ENCODE results near the gene SLC52A1.
"Not testable (repeated sequence)": the region's sequence is repeated elsewhere in the genome, so short reads cannot be mapped to it uniquely, and the experiment has no call there.

SLC52A1 gene

DNA sequence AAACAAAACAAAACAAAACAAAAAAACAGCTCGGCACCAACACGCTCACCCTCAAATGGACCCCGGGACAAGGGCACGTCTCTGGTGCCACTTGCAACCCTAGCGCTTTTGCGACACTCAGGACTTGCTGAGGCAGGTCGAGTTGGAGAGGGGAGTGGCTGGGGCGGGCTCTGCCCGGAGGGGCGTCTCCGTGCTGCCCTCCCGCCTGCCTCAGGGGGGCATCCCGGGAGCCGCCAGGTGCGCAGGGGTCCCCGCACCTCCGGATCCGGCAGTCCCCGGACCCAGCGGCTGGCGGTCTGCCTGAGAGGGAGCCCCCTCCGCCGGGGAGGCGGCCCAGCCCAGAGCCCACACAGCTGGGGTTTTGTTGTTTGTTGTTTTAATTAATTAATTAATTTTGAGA, at the start of gene SLC52A1:
Gene SLC52A1 (minus strand): TSS at position 112 of the 400 bp plus-strand sequence. CDS start 820 bp downstream, outside the sequence.
- DNase-seq = peak in 2 of 3 experiments; percentile 18 to 31

- no peak for DNase-seq
Observed at GRCh38 chr17:5080591-5080990, 45.4 kb upstream of the SLC52A1 start.

DNA sequence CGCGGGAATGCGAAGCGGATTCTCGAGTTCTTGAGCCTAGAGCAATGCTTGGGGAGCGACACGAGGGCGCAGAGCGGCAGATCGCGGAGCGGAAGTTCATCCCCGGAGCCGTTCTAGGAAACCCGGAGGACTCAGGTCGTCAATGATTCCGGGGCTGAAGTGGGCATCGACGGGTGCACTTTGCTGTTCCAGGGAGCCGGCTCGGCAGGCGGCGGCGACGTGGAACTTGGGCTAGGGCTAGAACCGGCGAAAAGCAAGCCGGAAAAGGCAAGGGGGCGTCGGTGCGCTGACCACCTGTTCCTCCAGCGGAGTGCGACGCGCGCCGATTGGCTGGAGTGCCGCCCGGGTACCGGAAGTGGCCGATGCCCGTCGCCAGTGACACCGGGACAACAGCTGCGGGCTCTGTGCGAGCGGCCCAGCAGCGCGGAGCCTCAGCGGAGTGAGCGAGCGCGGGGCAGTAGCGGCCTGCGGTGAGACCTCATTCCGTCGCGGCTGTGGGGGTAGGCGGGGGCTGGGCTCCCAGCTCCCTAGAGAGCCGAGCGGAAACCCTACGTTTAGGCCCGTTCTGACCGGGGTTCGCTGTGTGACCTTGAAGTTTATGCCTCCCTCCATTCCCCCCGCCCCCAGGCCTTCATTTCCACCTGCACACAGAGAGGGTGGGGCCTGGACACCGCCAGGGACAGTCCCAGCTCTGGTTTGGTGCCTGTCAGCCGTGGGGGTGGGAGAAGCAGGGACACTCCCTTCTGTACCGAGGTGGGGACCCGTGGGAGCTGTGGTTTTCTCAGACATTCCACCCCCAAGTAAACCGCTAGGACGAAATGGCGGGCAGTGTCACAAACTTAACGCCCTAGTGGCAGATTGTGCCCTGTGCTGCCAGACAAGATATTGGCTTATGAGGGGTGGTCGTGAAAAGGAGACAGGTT, 43.1 kb upstream of the SLC52A1 start, which contains the start of gene ZFP3:
Gene ZFP3 (plus strand): TSS at position 362 of the 923 bp plus-strand sequence. CDS start 13,038 bp downstream, outside the sequence.
- DNase-seq = peak; percentile 76 to 93 (median 90)

DNA sequence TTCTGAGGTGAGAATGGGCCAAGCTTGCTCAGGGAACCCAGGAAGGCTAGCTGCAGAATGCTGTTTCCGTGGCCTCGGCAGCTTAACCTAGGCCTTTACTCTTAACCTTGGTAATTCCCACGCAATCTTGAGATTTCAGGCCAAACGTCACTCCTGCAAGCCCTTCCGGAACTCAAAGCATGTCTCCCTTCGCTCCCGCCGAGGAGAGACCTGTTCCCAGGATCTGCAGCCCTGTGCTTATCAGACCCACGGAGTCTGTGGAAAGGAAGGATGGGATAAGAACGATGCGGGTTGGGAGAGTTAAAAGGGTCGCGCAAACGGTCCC, 42.5 kb upstream of the SLC52A1 start:
- no peak for DNase-seq

DNA sequence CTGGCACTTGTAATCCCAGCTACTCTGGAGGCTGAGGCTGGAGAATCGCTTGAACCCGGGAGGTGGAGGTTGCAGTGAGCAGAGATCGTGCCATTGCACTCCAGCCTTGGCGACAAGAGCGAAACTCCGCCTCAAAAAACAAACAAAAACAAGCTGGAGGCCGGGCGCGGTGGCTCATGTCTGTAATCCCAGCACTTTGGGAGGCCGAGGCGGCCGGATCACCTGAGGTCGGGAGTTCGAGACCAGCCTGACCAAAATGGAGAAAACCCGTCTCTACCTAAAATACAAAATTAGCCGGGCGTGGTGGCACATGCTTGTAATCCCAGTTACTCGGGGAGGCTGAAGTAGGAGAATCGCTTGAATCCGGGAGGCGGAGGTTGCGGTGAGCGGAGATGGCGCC, 42.0 kb upstream of the SLC52A1 start:
- not testable (repeated sequence) for DNase-seq

- DNase-seq = not testable (repeated sequence)
Observed at GRCh38 chr17:5075472-5075871, 40.2 kb upstream of the SLC52A1 start.

DNA sequence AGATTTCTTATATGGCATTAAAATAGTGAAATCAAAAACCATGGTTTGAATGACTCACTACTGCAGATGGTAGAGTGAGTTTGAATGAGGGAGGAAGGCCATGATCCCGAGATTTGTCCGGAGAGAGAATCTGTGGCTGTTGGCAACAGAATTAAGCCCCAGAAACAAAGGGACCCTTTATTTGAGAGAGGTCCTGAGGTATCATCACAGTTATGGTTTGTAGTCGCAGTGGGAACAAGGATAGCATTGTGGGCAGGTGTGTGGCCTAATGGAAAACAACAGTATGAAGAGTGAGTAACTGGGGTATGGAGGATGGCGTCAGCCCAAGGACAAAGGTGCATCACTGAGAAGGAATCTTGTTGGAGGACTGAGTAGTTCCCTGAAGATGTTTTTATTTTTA, 34.5 kb upstream of the SLC52A1 start:
- DNase-seq = no peak

DNA sequence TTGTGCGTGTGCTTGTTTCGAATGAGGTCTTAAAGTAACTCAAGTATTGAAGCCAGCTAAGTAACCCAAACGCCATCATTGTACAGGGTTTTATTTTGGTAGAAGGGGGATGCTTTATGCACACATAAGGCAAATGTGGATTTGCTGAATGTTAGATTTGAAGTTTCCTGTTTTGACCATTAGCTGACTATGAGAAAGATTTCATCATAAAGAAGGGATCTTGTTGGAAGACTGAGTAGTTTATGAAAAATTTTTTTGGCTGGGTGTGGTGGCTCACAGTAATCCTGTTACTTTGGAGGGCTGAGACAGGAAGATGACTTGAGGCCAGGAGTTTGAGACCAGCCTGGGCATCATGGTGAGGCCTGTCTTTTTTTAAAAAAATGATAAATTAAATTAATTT, 33.0 kb upstream of the SLC52A1 start:
- no peak for DNase-seq

DNA sequence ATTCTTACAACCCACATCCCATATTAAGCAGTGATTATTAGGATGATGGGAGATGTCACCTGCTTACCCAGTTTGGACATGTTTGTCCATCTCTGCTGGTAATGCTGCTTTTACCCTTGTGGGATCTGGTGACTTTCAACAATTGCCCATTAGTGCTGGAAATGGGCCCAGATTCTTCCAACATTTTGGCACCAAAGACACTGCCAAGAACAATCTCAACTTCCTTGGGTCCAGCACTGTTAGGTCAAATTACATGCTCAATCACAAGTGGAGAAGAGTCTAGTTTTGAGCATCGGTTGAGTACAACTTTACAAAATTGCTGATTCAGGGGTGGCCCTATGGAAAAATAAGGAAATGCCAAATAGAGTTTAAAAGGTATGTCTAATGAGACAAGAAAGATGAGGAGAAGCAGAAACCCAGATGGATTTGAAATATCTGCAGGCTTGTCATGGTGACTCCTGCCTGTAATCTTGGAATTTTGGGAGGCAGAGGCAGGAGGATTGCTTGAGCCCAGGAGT, 30.1 kb upstream of the SLC52A1 start:
- no peak for DNase-seq

DNA sequence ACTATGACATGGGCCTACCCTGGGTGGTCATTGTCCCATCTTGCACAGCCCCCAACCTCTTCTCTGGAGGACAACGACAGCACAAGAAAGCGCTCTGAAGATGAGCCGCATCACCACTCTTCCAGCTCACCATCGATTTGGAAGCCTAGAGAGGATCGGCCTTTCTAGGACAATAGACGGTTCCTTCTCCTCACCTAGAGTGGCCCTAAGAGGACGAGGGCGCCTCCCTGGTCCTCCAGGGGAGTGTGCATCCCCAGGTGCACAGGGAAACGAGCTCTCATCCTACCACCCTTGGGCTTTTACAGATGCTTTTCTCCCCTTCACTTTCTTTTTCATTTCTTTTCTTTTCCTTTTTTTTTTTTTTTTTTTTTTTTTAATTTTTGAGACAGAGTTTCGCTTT, 20.3 kb upstream of the SLC52A1 start:
- DNase-seq = no peak

- DNase-seq = no peak
Observed at GRCh38 chr17:5050278-5050677, 15.1 kb upstream of the SLC52A1 start.

GRCh38 chr17:5049314-5049841, 14.2 kb upstream of the SLC52A1 start:
- no peak for DNase-seq

GRCh38 chr17:5047446-5047845, 12.2 kb upstream of the SLC52A1 start:
- no peak for DNase-seq

DNA sequence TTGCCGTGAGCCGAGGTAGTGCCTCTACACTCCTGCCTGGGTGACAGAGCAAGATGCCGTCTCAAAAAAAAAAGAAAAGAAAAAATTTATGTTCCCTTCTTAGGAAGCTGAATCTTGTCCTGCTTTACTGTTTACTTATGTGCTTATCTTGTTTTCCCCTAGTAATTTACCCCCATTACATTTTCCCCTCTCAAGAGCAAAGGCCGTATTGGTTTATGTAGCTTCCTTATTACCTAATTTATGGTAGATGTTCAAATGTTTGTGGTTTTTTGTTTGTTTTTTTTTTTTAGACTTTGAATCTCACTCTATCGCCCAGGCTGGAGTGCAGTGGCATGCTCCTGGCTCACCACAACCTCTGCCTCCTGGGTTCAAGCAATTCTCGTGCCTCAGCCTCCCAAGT, 10.3 kb upstream of the SLC52A1 start:
- no peak for DNase-seq

DNA sequence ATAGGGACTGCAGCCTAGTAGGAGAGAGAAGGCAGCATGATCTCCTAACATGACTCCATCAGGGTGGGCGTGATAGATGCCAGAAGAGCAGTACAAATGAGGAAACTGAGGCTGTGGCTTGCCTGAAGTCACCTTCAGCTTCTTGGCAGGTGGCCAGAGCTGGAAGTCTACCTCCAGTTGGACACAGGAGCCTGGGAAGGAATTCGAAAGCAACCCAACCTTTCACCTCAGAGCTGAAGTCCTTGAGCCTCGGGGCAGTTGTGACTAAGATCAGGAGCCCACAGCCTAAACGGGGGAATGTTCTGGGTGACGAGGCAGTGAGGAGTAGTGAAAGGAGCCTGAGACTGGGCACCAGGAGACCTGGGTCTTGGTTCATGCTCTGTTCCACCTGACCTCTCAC, 9.4 kb upstream of the SLC52A1 start:
- DNase-seq = no peak

DNA sequence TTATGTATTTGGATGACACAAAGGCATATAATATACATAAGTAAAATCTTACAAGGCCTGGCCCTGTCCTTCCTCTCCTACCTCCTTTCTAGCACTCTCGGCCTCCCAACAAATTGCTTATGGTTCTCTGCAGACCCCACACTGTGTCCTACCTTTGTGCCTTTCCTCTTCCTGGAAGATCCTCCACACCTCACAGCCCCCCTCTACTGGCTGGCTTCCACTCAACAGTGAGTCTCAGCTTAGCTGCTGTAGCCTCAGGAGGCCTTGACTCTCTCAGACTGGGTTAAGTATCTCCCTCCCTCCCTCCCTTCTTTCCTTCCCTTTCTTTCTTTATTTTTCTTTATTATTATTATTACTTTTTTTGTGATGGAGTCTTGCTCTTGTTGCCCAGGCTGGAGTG, 8.3 kb upstream of the SLC52A1 start:
- no peak for DNase-seq

GRCh38 chr17:5042157-5043022, 7.2 kb upstream of the SLC52A1 start:
- no peak for DNase-seq

DNA sequence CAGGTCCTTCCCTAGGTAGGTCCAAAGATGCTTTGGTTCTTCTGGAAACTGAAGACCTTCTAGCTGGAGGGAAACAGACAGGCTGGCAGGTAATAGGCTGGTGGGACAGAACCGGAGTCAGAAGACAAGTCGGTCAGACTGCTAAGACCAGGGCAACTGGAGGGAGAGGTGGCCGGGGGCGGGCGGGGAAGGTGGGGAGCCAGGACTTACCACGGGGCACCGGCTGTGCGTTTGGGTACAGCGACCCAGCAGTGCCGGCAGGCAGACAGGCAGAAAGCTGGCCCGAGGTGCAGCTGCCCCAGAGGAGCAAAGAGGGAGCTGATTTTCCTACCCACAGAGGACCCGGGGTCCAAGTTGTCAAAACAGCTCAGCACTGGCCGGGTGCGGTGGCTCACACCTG, 575 bp downstream of the SLC52A1 start:
- no peak for DNase-seq

DNA sequence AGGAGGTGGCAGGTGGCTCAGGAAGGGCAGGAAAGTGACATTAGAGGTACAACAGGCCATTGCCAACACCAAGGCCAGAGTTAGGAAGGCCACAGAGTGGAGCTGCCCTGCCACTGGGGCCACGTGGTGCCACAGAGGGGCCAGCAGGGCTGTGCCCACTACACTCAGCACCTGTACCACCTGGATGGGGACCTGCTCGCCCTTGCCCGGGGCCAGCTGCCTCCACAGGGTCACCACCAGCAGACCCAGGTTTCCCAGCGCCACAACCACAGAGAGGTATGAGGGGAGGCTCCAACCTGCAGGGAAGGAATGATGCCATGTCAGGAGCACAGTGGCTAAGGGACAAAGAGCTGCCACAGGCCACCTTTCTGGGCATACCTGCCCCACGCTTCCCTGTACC, 1.2 kb downstream of the SLC52A1 start:
- DNase-seq = no peak

- no peak for DNase-seq
Observed at GRCh38 chr17:5033352-5034015, 1.7 kb downstream of the SLC52A1 start.

DNA sequence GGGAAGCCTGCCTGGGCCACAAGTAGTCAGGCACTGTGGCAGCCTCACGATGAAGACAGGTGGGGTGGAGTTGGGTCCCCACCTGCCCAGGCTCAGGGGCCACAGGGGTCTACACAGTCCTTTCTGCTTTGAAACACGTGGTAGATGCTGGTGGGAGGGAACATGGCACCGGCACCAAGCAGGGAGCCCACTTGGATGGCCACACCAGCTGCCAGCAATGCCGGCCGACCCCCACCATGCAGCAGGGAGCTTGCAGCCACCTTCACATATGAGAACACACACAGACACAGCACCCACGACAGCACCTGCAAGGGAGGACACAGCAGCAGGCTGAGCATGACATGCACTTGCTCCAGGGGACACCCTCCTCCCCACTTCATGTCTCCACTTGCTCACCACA, 2.4 kb downstream of the SLC52A1 start:
- DNase-seq = no peak

- peak; percentile 61 to 85 (median 72) for DNase-seq
Observed at GRCh38 chr17:5031365-5032082, 3.7 kb downstream of the SLC52A1 start.
